ENCODE results near the gene HOXA10.

HOXA10 gene

GRCh38 chr7:27145165-27145913, 28.8 kb downstream of the HOXA10 start:
- no peak for DNase-seq (ENCODE audit: low spot score)

DNA sequence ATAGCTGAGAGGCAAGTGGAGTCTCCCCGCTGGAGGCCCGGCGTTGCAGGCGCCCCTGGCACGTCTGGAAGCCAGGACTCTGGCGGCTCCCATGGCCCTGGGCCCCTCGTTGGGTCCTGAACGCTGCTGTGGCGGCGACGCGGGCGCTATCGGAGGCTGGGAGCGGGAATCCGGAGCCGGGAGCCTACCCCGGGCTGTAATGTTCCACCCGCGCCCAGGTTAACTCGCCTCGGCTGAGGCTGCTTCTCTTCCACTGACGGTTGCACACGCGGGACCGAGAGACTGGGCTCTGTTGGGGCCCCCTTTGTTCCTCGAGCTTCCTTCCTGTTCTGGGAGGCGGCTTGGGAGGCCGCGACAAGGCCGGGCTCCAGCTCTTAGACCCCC, 29.3 kb downstream of the HOXA10 start:
- DNase-seq (ENCODE audit: low spot score) = no peak

DNA sequence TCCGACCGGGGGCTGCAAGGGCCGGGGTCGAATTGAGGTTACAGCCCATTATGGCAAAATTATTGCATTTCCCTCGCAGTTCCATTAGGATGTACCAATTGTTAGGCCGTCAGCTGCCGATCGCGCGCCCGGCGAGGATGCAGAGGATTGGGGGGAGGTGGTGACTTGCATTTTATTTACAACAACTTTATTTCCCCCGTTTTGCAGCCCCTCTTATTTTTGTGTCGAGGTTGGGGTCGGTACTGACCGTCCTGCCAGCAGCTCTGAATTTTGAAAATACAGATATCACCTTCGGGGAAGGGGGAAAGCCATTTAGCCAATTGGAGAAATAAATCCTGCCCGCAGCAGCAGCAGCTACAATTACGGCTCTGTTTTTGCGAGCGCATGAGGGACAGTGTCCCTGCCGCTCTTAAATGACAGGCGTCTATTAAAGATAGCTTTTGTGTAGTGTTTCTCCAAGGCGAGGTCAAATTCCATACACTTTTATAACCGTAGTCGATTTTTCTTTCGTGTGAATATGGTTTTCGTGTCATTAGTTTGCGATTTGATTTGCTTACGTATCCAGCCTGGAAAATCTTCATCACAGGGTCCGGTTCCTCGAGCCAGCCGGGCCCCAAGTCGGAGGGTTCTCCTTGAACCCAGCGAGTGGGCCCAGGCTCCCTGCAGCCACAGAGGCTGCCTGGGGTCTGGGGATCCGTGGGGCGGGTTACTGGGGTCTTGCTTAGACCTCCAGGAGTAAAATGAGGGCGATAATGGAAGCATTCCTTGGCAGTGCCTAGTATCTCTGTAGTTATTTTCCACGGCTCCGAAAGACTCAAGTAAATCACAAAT, 30.0 kb downstream of the HOXA10 start:
- DNase-seq (ENCODE audit: low spot score) = no peak

- no peak for DNase-seq (ENCODE audit: low spot score)
Measured at GRCh38 chr7:27143023-27143949, 30.8 kb downstream of the HOXA10 start, which contains the start of gene HOXA5. Gene HOXA5, minus strand, starts transcription at chr7:27143681. Its CDS starts 74 bp downstream, at chr7:27143607.

- no peak for DNase-seq (ENCODE audit: low spot score)
Measured at GRCh38 chr7:27142580-27143022, 31.5 kb downstream of the HOXA10 start.

- DNase-seq (ENCODE audit: low spot score) = no peak
Measured at GRCh38 chr7:27141923-27142579, 32.1 kb downstream of the HOXA10 start.

GRCh38 chr7:27141137-27141922, 32.8 kb downstream of the HOXA10 start:
- DNase-seq (ENCODE audit: low spot score) = no peak

GRCh38 chr7:27140126-27140857, 33.8 kb downstream of the HOXA10 start:
- DNase-seq (ENCODE audit: low spot score) = no peak

- DNase-seq (ENCODE audit: low spot score) = no peak
Measured at GRCh38 chr7:27139334-27140125, 34.6 kb downstream of the HOXA10 start.

DNA sequence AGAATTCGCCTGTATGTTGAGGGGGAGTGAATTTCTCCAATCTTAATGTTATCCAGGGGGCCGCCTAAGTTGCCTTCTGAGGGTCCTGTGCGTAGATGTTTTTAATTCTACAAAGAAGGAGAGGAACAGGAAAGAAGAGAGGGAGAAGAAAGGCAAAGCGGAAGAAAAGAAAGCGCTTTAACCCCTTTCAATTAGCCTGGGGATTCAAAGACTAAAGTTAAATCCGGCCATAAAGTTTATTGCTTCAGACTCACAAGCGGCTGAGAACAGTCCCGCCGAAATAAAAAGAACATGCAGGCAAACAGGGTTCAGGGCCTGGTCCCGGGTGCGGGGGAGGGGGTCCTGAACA, 35.2 kb downstream of the HOXA10 start:
- DNase-seq (ENCODE audit: low spot score) = no peak

DNA sequence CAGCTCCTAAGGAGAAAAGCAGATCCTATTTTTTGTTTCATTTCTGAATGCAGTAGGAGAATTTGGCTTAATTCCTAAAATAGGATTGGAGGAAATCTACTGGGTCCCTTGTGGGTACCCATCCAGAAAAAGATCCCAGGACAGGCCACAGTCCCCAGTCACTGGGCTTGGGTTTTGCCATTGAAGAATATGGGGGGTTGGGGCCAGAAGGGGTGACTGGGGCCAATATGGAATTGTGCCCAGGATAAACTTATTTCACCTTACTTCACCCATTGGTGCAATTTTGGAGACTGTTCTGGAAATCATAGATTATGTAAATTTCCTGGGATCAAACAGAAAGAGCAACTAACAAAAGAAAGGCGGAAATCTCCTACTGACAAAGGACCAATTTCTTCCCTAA, 35.6 kb downstream of the HOXA10 start:
- DNase-seq (ENCODE audit: low spot score) = no peak

DNA sequence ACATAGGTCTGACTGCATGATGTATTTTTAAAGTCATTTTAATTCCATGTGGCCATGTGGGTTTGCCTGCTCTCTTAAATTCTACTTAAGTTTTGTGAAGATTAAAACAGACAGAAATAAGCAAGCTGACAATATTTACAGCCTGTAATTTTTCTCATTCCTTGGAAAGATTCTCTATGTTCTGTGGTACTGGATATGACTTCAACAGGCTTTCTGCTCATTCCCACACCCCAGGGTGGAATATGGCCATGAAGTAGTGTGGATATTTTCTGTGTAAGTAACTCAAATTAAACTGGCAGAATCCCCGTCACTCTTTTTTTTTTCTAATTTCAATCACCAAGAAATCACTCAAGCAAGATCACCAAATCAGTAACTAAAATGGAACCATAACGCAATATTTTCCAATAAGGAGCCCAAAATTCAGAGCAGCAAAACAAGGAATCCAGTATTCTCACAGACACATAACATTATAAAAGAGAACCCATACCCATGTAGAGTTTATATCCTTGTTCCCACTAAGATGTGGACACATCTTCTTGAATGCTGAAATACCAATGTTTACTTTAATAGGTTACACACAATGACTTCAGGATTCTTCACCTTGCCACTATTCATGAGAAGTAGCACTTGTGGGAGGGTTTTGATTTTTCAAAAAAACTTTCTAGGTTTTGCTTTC, 36.3 kb downstream of the HOXA10 start:
- no peak for DNase-seq (ENCODE audit: low spot score)

DNA sequence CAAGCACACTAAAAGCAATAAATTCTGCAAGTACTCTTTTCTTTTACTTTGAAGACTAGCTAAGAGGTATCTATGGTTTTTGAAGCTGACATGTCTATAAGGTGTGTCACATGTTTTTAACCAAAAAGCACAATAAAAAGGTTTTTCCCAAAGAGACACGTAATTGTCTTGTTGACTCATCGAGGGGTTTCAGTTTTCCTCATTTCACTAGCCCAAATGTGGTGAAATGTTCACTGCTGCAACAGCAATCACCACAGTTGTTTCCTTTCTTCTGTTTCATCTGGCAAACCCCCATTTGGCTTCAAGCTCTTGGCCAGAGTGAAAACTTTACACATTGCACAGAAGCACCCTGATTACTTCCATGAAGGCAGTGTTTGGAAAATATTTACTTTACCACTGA, 39.7 kb downstream of the HOXA10 start:
- no peak for DNase-seq (ENCODE audit: low spot score)

- DNase-seq (ENCODE audit: low spot score) = no peak
Measured at GRCh38 chr7:27133409-27134231, 40.5 kb downstream of the HOXA10 start.

GRCh38 chr7:27132978-27133377, 41.1 kb downstream of the HOXA10 start:
- no peak for DNase-seq (ENCODE audit: low spot score)

DNA sequence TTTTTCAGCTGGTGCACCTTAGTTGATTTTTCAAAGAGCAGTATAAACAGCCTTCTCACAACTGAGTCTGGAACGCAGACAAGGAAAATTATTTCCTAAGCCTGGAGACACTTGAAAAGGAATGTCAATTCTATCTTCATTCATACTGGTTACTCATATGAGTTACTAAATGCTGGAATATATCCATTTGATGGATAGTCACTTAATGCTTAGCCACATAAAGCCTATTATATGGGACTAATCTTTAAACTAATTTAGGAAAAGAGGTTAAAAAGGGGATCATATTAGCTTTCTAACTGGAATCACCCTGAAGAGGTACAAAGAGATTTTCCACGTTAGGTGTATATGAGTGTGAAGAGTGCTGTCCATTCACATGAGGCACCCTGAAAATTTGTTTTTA, 41.9 kb downstream of the HOXA10 start:
- DNase-seq (ENCODE audit: low spot score) = no peak

- DNase-seq (ENCODE audit: low spot score) = no peak
Measured at GRCh38 chr7:27131390-27131819, 42.7 kb downstream of the HOXA10 start.
